Measurements from ENCODE around the gene GDF3. TPM values are rescaled to one million over a fixed set of nuclear protein-coding genes. Genes with fewer than 3 reads are reported as not detected.
"Not testable (repeated sequence)": the region's sequence is repeated elsewhere in the genome, so short reads cannot be mapped to it uniquely, and the experiment has no call there.

Gene GDF3
- total RNA-seq, 1 donor from 2014 or later: not detected

DNA sequence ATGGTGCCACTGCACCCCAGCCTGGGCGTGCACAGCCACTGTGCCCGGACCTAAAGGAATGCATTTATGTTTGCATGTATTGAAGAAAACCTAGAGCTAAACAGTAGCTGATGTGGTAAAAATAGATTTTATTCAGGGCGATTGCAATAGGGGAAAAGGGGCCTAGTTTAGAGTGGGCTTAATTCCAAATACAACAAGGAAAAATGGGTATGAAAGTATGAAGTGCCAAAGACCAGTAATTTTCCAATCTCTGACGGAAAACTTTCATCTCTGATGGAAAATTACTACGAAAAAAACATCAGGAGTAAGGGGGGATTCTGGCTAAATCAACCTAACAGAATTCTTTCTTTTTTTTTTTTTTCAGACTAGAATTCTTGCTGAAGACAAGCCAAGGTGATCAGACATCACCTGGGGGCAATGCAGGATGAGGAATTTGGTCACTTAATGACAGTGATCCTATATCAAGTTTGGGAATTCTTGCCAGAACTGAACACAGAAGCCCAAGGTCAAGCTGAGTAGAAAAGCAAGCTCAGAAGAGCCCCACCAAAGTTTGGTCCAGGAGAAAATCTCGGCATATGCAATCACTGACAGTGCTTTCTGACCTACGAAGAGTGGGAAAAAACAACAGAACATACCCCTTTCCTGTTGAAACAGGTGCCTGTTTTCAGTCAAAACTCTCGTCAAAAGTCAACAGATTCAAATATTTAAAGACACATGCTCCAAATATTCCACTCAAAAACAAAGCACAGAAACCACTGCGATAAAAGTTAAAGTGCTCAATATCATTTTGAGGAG lies 16.1 kb downstream of the GDF3 start:
- Histone ChIP-seq H3K36me3 (no peaks in the 10 kb centered on the region), H3K4me1 (no peaks in the 10 kb centered on the region), H3K27ac (no peak overlapping the region), H3K4me3 (no peak overlapping the region), H3K27me3 (no peaks in the 10 kb centered on the region), H3K9me3 (no peaks in the 10 kb centered on the region)
- no peak for DNase-seq (ENCODE audit: low spot score in 2 of 2)
- TF ChIP-seq, protein P1, sequence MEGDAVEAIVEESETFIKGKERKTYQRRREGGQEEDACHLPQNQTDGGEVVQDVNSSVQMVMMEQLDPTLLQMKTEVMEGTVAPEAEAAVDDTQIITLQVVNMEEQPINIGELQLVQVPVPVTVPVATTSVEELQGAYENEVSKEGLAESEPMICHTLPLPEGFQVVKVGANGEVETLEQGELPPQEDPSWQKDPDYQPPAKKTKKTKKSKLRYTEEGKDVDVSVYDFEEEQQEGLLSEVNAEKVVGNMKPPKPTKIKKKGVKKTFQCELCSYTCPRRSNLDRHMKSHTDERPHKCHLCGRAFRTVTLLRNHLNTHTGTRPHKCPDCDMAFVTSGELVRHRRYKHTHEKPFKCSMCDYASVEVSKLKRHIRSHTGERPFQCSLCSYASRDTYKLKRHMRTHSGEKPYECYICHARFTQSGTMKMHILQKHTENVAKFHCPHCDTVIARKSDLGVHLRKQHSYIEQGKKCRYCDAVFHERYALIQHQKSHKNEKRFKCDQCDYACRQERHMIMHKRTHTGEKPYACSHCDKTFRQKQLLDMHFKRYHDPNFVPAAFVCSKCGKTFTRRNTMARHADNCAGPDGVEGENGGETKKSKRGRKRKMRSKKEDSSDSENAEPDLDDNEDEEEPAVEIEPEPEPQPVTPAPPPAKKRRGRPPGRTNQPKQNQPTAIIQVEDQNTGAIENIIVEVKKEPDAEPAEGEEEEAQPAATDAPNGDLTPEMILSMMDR (IDR thresholded peaks at IDR 0.05): no peak
- intact Hi-C loops (cut with DNase I): loop anchor here (10.0 kb wide), 1 partner anchor 125 kb away; no protein-coding TSS in a partner anchor

DNA sequence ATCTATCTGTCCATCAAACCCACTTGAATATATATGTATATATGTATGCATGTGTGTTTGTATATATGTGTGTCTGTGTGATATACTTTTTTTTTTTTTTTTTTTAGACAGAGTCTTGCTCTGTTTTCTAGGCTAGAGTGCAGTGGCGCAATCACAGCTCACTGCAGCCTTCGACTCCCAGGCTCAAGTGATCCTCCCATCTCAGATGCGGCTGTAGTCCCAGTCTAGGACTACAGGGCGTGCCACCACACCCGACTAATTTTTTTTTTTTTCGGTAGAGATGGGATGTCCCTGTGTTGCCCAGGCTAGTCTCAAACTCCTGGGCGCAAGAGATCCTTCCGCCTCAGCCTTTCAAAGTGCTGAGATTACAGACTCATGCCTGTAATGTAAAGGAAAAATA lies 16.8 kb downstream of the GDF3 start:
- intact Hi-C loops (cut with DNase I): loop anchor here (10.0 kb wide), 1 partner anchor 126 kb away; no protein-coding TSS in a partner anchor
- Histone ChIP-seq H3K27me3 (no peaks in the 10 kb centered on the region), H3K9me3 (no peaks in the 10 kb centered on the region), H3K4me3 (no peak overlapping the region), H3K27ac (no peak overlapping the region), H3K4me1 (no peaks in the 10 kb centered on the region), H3K36me3 (no peaks in the 10 kb centered on the region)
- TF ChIP-seq, protein P1 (IDR thresholded peaks at IDR 0.05): no peak
- DNase-seq (ENCODE audit: low spot score in 2 of 2): no peak

DNA sequence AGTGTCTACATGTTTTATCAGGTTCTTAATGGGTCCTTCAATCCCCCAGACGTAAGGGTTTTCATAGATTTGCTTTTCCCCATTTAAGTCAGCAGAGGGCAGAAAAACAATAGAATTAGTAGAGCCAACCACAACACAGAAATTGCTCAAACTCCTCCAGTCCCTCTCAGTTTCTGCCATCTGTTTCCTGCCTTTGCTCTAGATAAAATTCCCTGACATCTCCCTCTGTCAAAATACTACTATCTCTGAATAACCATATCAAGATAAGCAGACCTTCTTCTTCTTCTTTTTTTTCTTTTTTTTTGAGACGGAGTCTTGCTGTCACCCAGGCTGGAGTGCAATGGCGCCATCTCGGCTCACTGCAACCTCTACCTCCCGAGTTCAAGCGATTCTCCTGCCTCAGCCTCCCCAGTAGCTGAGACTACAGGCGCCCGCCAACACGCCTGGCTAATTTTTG lies 18.1 kb downstream of the GDF3 start:
- H3K27me3 ChIP-seq; H3K4me3 ChIP-seq; H3K27ac ChIP-seq; H3K36me3 ChIP-seq; DNase-seq (ENCODE audit: low spot score in 2 of 2); H3K9me3 ChIP-seq; H3K4me1 ChIP-seq: not testable (repeated sequence)
- intact Hi-C loops (cut with DNase I): loop anchor here (10.0 kb wide), 1 partner anchor 127 kb away; no protein-coding TSS in a partner anchor

DNA sequence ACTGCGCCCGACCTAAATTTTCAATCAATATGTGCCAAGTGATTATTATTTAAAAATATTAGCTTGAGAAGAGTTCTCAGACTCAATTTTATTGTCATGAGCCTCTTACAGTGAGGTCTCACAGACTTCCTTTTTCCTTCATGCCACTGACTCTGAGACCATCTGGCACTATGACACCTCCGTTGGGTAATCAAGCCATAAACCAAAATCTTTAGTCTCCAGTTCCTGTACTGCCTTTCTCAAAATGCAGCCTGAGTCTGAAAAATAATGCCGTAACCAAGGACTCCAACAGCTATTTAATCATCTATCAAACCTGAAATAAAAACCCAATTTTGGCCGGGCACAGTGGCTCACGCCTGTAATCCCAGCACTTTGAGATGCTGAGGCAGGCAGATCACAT lies 20.1 kb downstream of the GDF3 start:
- not testable (repeated sequence) for H3K4me1 ChIP-seq; H3K27me3 ChIP-seq; H3K4me3 ChIP-seq; H3K27ac ChIP-seq; H3K36me3 ChIP-seq; DNase-seq (ENCODE audit: low spot score in 2 of 2); H3K9me3 ChIP-seq
- intact Hi-C loops (cut with DNase I): loop anchor here (10.0 kb wide), 1 partner anchor 129 kb away; no protein-coding TSS in a partner anchor

DNA sequence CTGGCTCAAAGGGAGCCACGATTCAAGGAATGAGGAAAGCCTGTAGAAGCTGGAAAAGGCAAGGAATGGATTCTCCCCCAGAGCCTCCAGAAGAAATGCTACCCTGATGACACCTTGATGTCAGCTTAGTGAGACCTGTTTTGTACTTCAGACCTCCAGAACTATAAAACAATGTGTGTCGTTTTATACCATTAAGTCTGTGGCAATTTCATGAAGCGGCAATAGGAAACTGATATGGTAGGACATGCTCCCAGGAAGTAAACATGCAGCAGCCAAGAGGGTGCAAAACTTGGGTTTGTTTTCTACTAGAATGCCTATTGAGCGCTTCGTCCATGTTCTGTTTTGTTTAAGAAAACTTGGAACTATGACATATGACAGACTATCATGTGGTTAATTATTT lies 27.4 kb downstream of the GDF3 start:
- H3K27me3 ChIP-seq: no peaks in the 10 kb centered on the region
- no peak for DNase-seq (ENCODE audit: low spot score in 2 of 2)
- no peak overlapping the region for H3K27ac ChIP-seq
- intact Hi-C loops (cut with DNase I): no loop called here
- no peaks in the 10 kb centered on the region for H3K4me1 ChIP-seq
- no peaks in the 10 kb centered on the region for H3K36me3 ChIP-seq
- H3K9me3 ChIP-seq: no peaks in the 10 kb centered on the region
- no peak overlapping the region for H3K4me3 ChIP-seq
- TF ChIP-seq, protein P1 (IDR thresholded peaks at IDR 0.05): no peak

DNA sequence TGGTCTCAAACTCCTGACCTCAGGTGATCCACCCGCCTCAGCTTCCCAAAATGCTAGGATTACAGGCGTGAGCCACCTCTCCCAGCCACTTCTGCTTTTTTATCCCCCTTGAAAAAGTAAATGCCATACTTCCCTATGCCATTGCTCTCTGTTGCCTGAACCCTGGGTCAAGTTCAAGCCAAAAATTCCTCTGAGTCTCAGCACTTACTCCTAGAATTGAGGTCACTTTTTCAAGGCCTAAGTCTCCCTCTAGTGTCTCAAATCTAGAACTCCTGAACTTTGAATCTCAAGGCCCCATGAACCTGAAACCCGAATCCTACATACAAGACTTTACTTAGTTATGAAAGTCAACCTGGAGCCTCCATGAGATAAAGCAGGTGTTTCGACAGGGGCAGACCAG lies 28.4 kb downstream of the GDF3 start:
- intact Hi-C loops (cut with DNase I): no loop called here
- Histone ChIP-seq H3K27me3 (no peaks in the 10 kb centered on the region), H3K27ac (no peak overlapping the region), H3K4me3 (no peak overlapping the region), H3K9me3 (no peaks in the 10 kb centered on the region), H3K4me1 (no peaks in the 10 kb centered on the region), H3K36me3 (no peaks in the 10 kb centered on the region)
- TF ChIP-seq, protein P1 (IDR thresholded peaks at IDR 0.05): no peak
- no peak for DNase-seq (ENCODE audit: low spot score in 2 of 2)
